ENCODE measurements around the gene SORCS2.

The SORCS2 gene

GRCh38 chr4:7778510-7779431 lies 586.4 kb downstream of the SORCS2 start:
- no peak for DNase-seq

- DNase-seq = no peak
Measured at GRCh38 chr4:7779432-7779768, 587.1 kb downstream of the SORCS2 start.

- no peak for DNase-seq
Measured at GRCh38 chr4:7780751-7781348, 588.5 kb downstream of the SORCS2 start.

- no peak for DNase-seq
Measured at GRCh38 chr4:7781366-7781765, 589.0 kb downstream of the SORCS2 start.

GRCh38 chr4:7781993-7782392 lies 589.7 kb downstream of the SORCS2 start:
- DNase-seq = no peak

GRCh38 chr4:7782783-7783182 lies 590.4 kb downstream of the SORCS2 start:
- no peak for DNase-seq

GRCh38 chr4:7783541-7783940 lies 591.2 kb downstream of the SORCS2 start:
- DNase-seq = no peak

GRCh38 chr4:7784131-7784870 lies 592.0 kb downstream of the SORCS2 start:
- DNase-seq = no peak

- no peak for DNase-seq
Measured at GRCh38 chr4:7785017-7785416, 592.7 kb downstream of the SORCS2 start.

GRCh38 chr4:7786040-7786439 lies 593.7 kb downstream of the SORCS2 start:
- no peak for DNase-seq

GRCh38 chr4:7786517-7786916 lies 594.2 kb downstream of the SORCS2 start:
- DNase-seq = no peak

- no peak for DNase-seq
Measured at GRCh38 chr4:7787067-7787466, 594.7 kb downstream of the SORCS2 start.

GRCh38 chr4:7787681-7788141 lies 595.4 kb downstream of the SORCS2 start:
- no peak for DNase-seq

GRCh38 chr4:7788193-7788592 lies 595.9 kb downstream of the SORCS2 start:
- no peak for DNase-seq

- DNase-seq = no peak
Measured at GRCh38 chr4:7788694-7789425, 596.5 kb downstream of the SORCS2 start.

GRCh38 chr4:7790023-7790422 lies 597.7 kb downstream of the SORCS2 start:
- DNase-seq = no peak

GRCh38 chr4:7790999-7791398 lies 598.7 kb downstream of the SORCS2 start:
- no peak for DNase-seq
